ENCODE data around the gene TRAP1.
A peak's percentile ranks its signal among the peaks of the same experiment; 100 is the strongest.
"Not testable (repeated sequence)": the region's sequence is repeated elsewhere in the genome, so short reads cannot be mapped to it uniquely, and the experiment has no call there.

TRAP1 gene

DNA sequence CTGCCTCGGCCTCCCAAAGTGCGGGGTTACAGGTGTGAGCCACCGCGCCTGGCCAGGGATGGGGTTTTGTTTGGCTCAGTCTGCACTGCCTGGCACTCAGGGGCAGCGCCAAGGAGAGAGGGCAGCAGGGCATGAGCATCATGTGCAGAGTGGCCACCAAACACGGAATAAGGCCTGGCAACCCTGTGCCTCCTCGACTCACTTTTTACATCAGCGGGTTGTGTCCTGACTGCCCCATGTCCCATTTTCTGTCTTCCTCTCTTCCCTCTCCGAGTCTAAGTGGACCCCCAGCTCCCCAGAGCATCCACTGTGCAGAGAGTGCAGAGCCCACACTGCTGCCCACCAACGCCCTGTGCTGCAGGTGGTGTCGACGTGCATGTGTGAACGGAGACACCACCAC, 18.2 kb upstream of the TRAP1 start:
- DNase-seq, result no peak

DNA sequence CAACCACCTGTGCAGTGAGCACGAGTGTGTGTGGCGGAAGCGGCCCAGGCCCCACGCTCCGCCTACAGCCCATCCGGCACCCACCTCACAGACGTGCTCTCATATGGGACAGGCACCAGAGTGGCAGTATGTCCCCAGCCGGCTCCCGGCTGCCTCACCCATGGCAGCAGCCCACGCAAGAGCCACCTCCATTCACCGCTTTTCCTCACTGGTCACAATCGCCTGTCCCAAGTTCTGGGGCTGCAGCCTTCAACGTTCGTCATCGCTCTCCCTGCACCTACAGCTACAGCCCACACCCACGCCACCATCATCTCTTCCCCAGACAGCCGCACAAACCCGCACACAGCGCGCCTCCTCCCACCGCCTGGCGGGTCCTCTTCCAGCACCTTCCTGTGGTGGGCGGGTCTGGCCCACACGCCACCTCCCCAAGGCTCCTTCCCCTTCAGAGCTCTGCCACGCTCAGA, 17.5 kb upstream of the TRAP1 start:
- DNase-seq, result no peak

DNA sequence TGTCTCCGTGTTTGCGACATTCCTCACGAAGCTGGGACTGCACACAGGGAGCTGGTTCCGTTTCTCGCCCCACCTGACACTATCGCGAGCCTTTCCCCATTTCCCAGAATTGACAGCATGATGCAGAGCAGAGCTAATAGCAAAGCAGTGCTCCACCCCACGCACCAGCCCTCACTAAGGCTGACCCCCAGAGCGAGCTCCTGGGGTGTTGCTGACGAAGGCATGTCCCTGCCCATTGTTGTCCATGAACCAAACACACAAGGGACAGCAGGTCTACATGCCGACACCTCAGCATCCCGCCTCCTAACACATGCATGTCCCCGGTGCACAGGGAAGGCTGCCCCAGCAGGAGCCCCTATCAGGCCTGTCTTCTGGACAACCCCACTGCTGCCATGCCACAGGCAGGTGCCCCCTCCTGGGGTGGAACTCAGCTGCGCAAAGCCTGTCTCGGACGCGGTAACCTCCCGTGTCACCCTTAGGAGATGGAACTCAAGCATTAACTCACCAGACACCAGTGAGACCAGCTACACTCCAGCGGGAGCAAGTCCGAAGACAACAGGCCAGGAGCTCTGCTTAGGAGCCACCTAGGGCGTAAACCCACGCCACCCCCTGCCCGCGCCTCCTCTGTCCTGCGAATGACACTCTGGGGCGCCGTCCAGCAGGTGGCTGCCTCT, 16.9 kb upstream of the TRAP1 start:
- DNase-seq, result no peak

DNA sequence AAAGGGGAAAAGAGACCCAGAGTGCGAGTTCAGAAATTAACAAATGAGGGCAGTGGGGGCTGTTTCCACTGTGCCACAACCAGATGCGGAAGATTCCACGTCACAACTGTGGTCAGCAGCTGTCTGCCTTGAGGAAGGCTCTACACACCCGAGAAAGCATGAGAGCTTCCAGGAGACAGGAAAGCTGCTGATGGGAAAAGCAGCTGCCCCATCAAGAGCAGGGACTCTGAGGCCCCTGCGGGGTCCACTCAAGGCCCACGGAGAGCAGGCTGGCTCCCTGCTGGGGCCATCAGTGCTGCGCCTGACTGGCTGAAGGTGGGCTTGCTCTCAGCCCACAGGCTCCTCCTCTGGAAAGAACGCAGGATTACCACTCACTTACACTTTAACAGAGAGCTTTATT, 14.8 kb upstream of the TRAP1 start:
- no peak for DNase-seq

DNA sequence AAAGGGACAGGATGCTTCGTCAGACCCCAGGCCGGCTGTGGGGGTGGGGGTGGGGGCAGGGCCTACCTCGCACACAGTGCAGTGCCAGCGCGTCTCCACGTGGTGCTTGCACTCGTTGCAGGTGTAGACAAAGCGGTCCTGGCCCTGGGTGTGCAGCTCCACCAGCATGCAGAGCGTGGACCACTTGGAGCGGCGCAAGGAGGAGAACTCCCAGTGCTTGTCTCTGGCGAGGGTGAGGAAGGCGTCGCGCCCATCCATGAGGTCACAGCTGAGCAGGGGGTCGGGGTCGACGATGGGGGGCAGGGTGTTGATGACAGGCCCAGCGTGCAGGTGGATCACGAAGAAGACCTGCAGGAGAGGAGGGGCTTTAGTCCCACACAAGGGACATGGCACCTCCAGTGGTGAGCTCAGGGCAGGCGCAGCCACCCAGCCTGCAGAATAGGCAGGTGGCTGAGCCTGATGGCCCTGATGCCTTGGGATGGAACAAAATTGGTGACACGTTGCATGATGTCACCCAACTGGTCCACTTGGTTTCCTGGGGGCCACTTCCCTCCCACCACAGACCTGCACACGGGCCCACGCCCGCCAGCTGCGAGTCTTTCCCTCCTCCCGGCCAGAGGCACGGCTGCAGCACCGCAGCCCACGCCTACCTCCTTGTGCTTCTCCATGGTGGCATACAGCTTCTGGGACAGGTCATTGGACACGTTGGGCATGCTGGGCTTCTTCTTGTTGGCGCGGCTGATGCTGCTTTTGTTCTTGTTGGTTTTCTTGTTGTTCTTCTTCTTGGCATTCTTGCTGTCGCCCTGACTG, 14.0 kb upstream of the TRAP1 start:
- no peak for DNase-seq

DNA sequence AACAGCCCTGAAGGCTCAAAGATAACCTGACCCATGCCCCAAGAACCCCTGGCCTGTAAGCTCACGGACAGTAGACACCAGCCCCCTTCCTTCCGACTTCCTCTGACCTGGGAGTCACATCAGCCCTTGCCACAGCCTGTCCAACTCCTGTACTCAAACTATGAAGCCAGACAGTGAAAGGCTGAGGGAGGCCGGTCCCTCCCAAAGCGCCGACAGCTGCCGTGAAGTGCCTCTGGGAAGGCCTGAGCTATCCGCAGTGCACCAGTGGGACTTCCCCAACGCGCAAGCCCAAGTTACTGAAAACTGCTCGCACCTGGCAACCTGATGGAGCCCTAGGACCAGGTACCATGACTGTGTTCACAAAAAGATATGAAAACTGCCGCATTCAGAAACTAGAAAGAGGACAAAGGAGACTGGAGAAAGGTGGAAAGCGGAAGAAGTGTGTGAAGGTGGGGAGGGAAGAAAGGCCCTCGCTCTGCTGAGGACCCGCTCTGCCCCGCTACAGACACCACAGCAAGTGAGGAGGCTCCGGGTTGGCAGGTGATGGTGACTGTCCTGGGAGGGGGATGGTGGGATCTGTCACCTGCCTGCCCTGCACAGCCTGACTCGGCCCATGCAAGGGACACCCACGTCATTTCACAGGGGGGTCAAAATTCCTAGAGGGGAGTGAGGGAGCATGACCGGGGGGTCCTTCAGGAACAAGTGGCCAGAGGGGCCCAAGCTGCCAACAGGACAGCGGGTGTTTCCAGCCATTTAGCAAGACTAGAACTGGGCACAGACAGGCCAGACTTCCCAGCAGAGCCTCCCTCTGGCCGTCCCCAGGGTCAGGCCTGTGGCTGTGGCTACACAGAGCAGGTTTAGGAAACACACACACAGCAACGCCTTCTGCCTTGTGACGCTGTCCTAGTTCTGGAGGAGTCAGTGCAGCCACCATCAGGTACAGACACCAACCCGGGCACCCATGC, 13.1 kb upstream of the TRAP1 start:
- DNase-seq, result no peak

DNA sequence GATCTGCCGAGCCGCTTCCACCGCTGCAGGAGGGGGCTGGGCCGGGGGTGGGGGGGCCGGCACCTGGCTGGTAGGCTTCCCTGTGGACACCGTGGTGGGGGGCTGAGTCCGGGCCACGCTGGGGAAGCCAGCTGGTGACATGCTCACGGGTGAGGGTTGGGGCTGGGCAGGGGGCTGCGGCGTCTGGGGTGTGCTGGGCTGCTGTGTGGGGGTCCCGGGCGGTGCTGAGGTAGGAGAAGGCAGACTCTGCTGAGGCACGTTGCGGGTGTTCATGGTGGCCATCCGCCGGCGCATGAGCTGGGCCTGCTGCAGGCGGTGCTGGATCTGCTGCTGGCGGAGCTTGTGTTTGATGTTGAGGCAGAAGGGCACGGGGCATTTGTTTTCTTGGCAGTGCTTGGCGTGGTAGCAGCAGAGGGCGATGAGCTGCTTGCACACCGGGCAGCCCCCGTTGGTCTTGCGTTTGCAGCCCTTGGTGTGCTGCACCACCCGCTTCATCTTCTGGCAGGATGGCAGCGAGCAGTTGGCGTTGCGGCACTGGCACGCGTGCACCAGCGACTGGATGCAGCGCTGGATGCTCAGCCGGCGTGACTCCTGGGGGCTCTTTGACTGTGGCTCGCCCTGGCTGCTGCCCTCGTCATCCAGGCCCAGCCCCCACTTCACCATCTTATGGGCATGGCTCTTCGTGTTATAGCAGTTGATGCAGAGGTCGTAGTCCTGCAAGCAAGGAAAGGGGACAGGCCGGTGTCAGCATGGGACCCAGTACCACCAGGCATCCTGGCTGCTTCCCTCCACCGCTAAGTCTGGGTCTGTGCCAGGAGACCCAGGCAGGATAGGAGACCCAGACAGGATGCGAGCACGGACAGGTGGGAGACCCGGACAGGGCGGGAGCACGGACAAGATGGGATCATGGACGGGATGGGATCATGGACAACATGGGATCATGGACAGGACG, 12.1 kb upstream of the TRAP1 start:
- no peak for DNase-seq

DNA sequence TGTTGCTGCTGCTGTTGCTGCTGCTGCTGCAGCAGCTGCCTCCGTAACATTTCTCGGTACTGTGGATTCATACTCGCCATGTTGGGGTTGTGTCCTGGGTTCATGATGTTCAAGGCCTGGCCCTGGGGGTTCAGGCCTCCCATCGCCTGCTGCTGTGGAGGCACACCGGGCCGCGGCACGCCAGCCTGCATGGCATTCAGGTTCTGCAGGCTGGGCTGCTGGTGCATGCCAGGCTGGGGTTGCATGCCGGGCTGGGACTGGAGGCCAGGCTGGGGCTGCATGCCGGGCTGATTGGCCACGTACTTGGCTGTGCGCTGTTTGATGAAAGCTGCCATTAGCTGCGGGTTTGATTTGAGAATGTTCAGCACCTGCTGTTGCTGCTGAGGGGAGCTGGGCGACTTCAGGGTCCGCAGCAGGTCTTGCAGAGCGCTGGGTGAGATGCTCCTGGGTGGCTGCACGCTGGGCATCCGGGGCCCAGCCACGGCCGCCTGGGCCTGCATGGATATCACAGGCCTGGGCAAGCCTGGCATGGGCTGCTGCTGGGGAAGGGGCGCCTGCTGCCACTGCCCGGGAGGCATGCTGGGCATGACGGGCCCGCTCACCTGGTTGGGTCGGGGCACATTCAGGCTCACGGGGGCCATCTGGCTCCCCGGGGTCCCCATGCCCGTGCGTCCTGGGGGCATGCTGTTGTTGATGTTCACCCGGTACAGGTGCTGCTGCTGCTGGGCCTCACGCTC, 11.3 kb upstream of the TRAP1 start:
- no peak for DNase-seq

DNA sequence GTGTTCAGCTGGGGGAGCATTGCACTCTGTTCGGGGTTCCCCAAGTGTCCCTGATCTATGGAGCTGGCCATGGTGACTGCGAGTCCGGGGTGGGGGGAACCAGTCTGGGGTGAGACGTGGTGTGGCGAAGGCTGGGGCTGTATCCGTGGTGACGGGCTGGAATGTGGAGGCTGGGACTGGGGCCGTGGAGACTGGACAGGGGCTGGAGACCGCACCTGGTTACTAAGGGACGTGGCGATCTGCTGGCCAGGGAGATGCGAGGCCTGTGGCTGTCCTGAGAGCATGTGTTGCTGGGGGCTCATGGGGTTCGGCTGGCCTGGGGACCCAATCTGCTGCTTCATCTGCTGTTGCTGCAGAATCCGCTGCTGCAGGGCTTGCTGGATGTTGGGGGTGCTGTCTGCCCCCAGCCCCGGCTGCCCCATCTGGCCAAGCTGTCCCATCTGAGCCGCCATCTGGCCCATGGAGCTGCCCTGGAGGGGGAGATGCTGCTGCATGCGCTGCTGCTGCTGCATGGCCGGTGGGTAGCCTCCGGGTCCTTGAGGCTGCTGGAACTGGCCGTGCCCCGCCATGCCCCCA, 10.6 kb upstream of the TRAP1 start:
- no peak for DNase-seq

DNA sequence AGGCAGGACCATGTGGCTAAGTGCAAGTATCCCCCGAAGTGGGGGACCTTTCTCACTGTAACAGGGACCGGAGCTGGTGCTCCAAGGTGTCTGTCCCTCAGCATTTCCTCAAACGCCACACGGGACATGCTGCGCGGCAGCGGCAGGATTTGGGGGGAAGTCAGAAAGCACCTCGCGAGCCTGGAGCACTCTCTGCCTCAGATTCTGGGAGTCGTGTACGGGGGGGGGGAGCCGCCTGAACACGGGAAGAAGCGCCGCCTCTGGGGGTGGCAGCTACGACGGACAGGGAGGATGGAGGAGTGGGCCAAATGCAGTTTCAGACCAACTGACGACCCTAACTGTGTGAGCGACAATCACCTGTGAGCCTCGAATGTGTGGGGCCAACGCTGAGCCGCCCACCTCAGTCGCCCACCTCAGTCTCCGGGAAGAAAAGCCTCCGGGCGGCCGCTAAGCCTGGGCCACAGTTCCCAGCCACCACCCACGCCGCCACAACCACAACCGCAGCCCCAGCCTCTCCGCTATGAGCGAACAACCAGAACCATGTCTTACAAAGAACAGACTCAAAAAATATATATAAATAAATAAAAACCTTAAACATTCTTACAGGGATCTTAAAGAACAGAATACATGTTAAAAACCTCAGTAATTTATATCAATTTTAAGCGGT, 8.8 kb upstream of the TRAP1 start:
- DNase-seq, result no peak

DNA sequence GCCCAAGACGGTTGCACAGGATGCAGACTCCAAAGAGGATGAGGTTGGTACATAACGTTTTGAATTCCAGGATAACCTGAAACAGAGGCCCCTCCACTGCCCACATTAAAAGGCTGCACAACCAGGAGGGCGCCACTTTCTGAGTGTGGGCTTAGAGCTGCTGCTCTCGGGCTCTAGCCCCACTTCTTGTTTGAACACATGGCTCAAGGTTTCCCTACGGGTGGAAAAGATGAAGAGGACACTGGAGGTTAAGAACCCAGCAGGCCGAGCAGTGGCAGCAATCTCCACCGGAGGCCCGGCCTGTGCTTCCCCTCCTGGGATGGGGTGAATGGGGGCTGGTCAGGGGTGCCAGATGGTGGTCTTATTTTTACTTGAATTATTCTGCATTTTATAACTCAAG, 8.0 kb upstream of the TRAP1 start:
- DNase-seq, result no peak

DNA sequence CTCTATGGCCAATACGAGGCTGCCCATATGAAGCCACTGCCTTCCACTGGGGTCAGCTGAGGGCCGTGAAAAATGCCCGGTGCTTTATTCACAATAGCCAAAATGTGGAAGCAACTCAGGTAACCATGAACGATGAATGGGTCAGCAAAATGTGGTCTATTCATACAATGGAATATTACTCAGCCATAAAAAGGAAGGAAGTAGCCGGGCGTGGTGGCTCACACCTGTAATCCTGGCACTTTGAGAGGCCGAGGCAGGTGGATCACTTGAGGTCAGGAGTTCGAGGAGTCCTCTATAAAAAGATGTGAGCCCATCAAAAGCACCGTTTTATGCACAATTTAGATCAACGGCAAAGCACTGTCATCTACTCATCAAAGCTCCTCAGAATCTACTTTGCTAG, 5.2 kb upstream of the TRAP1 start:
- DNase-seq, result no peak

DNA sequence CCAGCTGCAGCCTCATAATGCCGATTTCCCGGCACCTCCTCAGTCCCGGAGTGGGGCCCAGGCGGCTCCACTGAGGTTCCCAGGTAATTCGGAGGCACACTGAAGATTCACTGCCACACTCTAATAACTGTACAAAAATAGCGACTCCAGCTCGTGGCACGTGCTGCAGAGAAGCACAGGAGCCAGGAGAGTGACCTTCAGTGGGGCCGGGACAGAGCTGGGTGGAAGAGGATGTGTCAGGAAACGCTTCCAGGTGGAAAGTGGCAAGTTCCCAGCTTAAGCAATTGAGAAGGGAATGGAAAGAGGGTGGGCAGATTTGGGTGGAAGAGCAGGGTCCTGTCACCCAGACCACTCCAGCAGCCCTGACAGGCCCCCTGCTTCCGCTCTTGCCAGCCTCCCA, 3.1 kb upstream of the TRAP1 start:
- no peak for DNase-seq

DNA sequence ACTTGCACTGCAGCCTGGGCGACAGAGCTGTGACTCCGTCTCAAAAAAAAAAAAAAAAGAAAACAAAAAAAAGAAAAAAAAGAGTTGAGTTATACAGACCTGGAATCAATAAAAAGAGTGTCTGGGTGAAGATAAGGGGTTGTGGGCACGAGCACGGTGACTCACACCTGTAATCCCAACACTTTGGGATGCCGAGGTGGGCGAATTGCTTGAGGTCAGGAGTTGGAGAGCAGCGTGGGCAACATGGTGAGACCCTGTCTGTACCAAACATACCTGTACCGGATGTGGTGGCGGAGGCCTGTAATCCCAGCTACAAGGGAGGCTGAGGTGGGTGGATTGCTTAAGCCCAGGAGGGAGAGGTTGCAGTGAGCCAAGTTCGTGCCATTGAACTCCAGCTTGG, 1.3 kb upstream of the TRAP1 start:
- no peak for DNase-seq

DNA sequence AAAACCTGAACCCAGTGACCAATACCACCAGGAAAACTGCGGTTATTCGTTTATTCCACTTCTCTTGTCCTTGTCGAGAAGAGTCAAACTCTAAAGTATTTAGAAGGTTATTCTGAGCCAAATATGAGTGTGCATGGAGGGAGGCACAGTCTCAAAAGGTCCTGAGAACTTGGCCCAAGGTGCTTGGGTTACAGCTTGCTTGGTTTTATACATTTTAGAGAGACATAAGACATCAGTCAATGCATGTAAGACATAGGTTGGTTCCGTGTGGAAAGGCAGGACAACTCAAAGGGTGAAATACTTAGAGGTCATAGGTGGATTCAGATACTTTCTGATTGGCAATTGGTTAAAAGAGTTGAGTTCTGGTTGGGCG, 681 bp upstream of the TRAP1 start:
- DNase-seq, result no peak

DNA sequence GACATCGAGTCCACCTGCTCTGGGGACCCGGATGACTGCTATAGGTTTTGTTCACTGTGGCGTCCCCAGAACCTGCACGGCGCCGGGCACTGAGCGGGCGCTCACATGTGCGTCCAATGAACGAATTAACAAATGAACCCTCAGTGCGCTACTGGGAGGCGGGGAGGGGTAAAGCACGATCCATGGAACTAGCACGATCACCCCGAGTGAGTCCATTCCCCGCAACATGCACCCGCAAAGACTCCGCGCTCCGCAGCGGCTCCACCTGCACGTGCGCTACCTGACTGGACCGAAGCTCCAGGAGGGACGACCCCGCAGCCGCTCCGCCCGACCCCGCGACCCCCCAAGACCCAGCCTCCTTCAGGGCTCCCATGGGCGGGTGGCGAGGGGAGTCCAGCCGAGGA, 491 bp downstream of the TRAP1 start:
- peak; percentile 9 for DNase-seq

DNA sequence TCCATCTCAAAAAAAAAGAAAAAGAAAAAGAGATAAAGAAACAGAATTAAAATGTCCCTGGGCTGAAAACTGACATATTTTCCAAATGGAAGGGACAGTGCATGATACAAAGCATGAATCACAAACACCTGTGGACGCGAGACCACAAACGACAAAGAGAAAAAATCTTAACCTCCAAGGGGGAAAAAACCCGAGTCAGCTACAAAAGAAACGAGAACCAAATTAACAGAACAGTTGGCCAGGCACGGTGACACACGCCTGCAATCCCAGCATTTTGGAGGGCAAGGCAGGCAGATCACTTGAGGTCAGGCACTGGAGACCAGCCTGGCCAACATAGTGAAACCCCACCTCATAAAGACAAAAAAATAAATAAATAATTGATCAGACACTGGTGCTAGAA, 1.9 kb downstream of the TRAP1 start:
- DNase-seq, result no peak

DNA sequence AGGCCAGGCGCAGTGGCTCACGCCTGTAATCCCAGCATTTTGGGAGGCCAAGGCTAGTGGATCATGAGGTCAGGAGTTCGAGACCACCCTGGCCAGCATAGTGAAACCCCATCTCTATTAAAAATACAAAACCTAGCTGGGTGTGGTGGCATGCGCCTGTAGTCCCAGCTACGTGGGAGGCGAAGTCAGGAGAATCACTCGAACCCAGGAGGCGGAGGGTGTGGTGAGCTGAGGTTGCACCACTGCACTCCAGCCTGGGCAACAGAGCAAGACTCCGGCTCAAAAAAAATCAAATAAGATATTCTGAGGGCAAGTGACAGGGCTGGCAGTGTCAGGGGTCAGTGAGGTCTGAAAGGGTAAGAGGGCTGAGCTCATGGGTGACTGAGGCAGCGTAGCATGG, 2.9 kb downstream of the TRAP1 start:
- not testable (repeated sequence) for DNase-seq

DNA sequence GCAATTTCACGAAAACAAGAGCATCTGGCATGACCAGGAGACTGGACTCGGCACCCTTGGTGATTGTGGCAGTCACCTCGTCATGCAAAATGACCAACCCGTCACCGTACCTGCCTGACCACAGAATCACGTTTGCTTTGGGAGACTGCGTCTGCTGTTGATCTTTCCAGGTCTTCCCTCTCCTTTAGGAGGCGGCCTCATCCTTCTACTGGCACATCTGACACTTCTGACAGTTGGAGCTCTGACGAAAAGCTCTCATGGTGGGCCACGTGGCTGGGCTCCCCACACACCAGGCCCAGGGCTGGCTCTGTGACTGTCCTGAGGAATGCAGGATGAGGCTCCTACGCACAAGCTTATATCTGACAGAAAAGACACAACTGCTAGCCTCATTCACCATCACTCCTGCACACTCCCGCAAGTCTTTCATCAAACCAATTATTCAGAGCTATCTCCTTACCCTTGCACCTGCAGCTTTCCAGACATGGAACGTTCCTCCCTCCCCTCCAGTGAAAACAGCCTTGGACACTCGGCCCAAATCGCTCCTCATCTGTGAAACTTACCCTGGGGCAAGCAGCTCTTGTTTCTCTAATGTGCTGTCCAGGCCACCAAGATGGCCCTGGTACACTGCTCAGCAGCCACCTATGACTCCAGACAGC, 3.6 kb downstream of the TRAP1 start:
- DNase-seq, result no peak

DNA sequence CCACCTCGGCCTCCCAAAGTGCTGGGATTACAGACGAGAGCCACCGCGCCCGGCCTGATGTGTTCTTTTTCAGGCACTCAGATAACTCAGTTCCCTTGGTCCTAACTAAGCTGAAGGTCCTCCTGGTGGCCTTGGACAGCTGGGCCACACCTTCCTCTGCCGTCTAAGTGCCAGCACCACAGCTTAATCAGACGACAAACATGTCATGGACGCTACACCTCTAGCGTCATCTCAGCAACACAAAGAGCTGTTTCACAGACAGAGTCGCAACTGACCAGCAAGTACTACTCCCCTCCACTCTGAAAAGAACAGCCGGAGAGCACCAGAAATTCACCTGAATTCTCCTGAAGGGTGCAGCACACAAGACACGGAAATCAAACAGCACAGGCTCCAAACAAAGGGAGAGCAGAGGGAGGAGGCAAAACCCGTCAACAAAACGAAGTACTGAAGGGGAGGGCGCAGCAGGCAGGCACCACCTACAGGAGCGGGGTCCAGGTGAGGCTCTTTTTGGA, 4.4 kb downstream of the TRAP1 start:
- no peak for DNase-seq

Data from NCI-H1417 treated with DMSO at 0.1 percent for 48 hours (cell line).